Neural cell (in vitro differentiated cells): ENCODE measurements around the gene HNRNPA2B1. TPM values are rescaled to one million over a fixed set of nuclear protein-coding genes. Genes with fewer than 3 reads are reported as not detected.

Experiments
- H2AFZ ChIP-seq: fragments of 200-600, 300-800 bp; sonication (generic), shearing (Covaris generic); 2 replicates; pipeline ENCODE4 v1.6.0; 2014; ENCODE audit warnings: low read depth, mild to moderate bottlenecking, antibody characterized with exemption, low read length, moderate library complexity
- H3F3A ChIP-seq: fragments of 200-600 bp; shearing (Covaris generic); 2 replicates; pipeline ENCODE4 v1.6.1; 2016; ENCODE audit warnings: mild to moderate bottlenecking, moderate library complexity, mixed read lengths, antibody characterized with exemption, low read length; ENCODE audit not compliant: insufficient read depth, poor library complexity, severe bottlenecking
- H3K27ac ChIP-seq: fragments of 200-600, 300-800 bp; sonication (generic), shearing (Covaris generic); 2 replicates; pipeline ENCODE4 v1.5.1; 2014; ENCODE audit warnings: mild to moderate bottlenecking, low read length, moderate library complexity
- H3K27me3 ChIP-seq: fragments of 300-800, 200-600 bp; sonication (generic), shearing (Covaris generic); 2 replicates; pipeline ENCODE4 v1.6.0; 2014; ENCODE audit warnings: mild to moderate bottlenecking, low read depth, low read length, moderate library complexity; ENCODE audit not compliant: insufficient read depth
- H3K36me3 ChIP-seq: fragments of 300-800, 200-600 bp; sonication (generic), shearing (Covaris generic); 2 replicates; pipeline ENCODE4 v1.5.1; 2014; ENCODE audit warnings: mild to moderate bottlenecking, antibody characterized with exemption, low read length, moderate library complexity; ENCODE audit not compliant: insufficient read depth
- H3K4me2 ChIP-seq: fragments of 300-800, 200-600 bp; sonication (generic), shearing (Covaris generic); 2 replicates; pipeline ENCODE4 v1.6.0; 2014; ENCODE audit warnings: mild to moderate bottlenecking, low read length
- H3K4me3 ChIP-seq: fragments of 300-800, 200-600 bp; sonication (generic), shearing (Covaris generic); 2 replicates; pipeline ENCODE4 v1.5.1; 2014; ENCODE audit warnings: mild to moderate bottlenecking, low read length, moderate library complexity
- H3K79me2 ChIP-seq: fragments of 200-600 bp; shearing (Covaris generic); replicated peaks from 2 replicates; pipeline ENCODE4 v1.6.0; 2014; ENCODE audit warnings: mild to moderate bottlenecking, low read length, moderate library complexity; ENCODE audit not compliant: insufficient read depth
- H3K9ac ChIP-seq: fragments of 300-800, 200-600 bp; sonication (generic), shearing (Covaris generic); 2 replicates; pipeline ENCODE4 v1.6.1; 2016; ENCODE audit warnings: mild to moderate bottlenecking, low read length, mixed read lengths
- H3K9me2 ChIP-seq: fragments of 200-600 bp; shearing (Covaris generic); 2 replicates; pipeline ENCODE4 v1.6.1; 2016; ENCODE audit warnings: mild to moderate bottlenecking, low read length, mixed read lengths; ENCODE audit not compliant: insufficient read depth
- H3K9me3 ChIP-seq: fragments of 200-600, 300-800 bp; sonication (generic), shearing (Covaris generic); 2 replicates; pipeline ENCODE4 v1.6.1; 2016; ENCODE audit warnings: mild to moderate bottlenecking, mixed run types, low read length, moderate library complexity, mixed read lengths
- H4K20me1 ChIP-seq: fragments of 200-600 bp; shearing (Covaris generic); 2 replicates; pipeline ENCODE4 v1.6.1; 2016; ENCODE audit warnings: mild to moderate bottlenecking, mixed run types; ENCODE audit not compliant: insufficient read depth
- CTCF ChIP-seq: fragments of 450-650 bp; IDR thresholded peaks from 2 replicates; pipeline ENCODE4 v1.5.1; 2014; ENCODE audit warnings: antibody characterized with exemption, mild to moderate bottlenecking, moderate library complexity; ENCODE audit not compliant: poor library complexity, severe bottlenecking
- EP300 ChIP-seq: fragments of 450-650 bp; conservative IDR thresholded peaks from 2 replicates; pipeline ENCODE4 v1.6.1; 2014; ENCODE audit warnings: antibody characterized with exemption, mild to moderate bottlenecking, moderate library complexity; ENCODE audit not compliant: poor library complexity, severe bottlenecking
- EZH2 ChIP-seq: fragments of 200-600, 300-800 bp; shearing (Covaris generic), sonication (generic); IDR thresholded peaks from 2 replicates; pipeline ENCODE4 v1.6.1; 2014; ENCODE audit warnings: antibody characterized with exemption, low read length, borderline replicate concordance, mild to moderate bottlenecking; ENCODE audit not compliant: insufficient read depth, poor library complexity, severe bottlenecking
- MXI1 ChIP-seq: fragments of 450-650 bp; conservative IDR thresholded peaks from 2 replicates; pipeline ENCODE4 v1.6.1; 2014; ENCODE audit warnings: antibody characterized with exemption, mild to moderate bottlenecking; ENCODE audit not compliant: poor library complexity, severe bottlenecking
- POLR2AphosphoS5 ChIP-seq: IDR thresholded peaks from 2 replicates; pipeline ENCODE4 v1.6.1; 2012
- RAD21 ChIP-seq: fragments of 450-650 bp; conservative IDR thresholded peaks from 2 replicates; pipeline ENCODE4 v1.6.1; 2014; ENCODE audit warnings: antibody characterized with exemption, mild to moderate bottlenecking, moderate library complexity
- REST ChIP-seq: IDR thresholded peaks from 2 replicates; pipeline ENCODE4 v1.6.1; 2012; ENCODE audit warnings: borderline replicate concordance
- SMC3 ChIP-seq: fragments of 450-650 bp; conservative IDR thresholded peaks from 2 replicates; pipeline ENCODE4 v1.6.1; 2014; ENCODE audit warnings: antibody characterized with exemption, mild to moderate bottlenecking, moderate library complexity; ENCODE audit not compliant: poor library complexity
- TAF1 ChIP-seq: IDR thresholded peaks from 2 replicates; pipeline ENCODE4 v1.6.1; 2012; ENCODE audit warnings: low read depth
- polyA plus RNA-seq: library from polyadenylated mRNA; depleted of rRNA; stranded (reverse); fragments of >200 nt; gene quantifications from 2 replicates; pipeline ENCODE4 v1.2.3, GENCODE V29; 2014

Gene HNRNPA2B1
- polyA plus RNA-seq, 1 donor from 2014 or later = 419 TPM

GRCh38 chr7:26233902-26234511 lies 33.5 kb upstream of the HNRNPA2B1 start:
- H3K9me2 ChIP-seq = no peaks in the 10 kb centered on the region
- H3K27ac ChIP-seq = no peak overlapping the region
- H3K9ac ChIP-seq = no peak overlapping the region
- H3K36me3 ChIP-seq = no peaks in the 10 kb centered on the region
- H3K27me3 ChIP-seq = no peaks in the 10 kb centered on the region
- H3K4me3 ChIP-seq = no peak overlapping the region
- no peak for TF ChIP-seq REST
- TF ChIP-seq SMC3 = no peak
- TF ChIP-seq POLR2AphosphoS5 = no peak
- no peak for TF ChIP-seq MXI1
- TF ChIP-seq TAF1 = no peak
- no peak for TF ChIP-seq CTCF
- no peaks in the 10 kb centered on the region for H3F3A ChIP-seq
- H4K20me1 ChIP-seq = no peaks in the 10 kb centered on the region
- no peaks in the 10 kb centered on the region for H3K79me2 ChIP-seq
- no peak overlapping the region for H2AFZ ChIP-seq
- no peak overlapping the region for H3K4me2 ChIP-seq
- no peaks in the 10 kb centered on the region for H3K9me3 ChIP-seq

GRCh38 chr7:26227987-26228386 lies 27.4 kb upstream of the HNRNPA2B1 start:
- H3K36me3 ChIP-seq = no peaks in the 10 kb centered on the region
- H3K9ac ChIP-seq = no peak overlapping the region
- H3K27me3 ChIP-seq = no peaks in the 10 kb centered on the region
- no peak for TF ChIP-seq SMC3
- no peak for TF ChIP-seq EP300
- TF ChIP-seq EZH2 = no peak
- no peak for TF ChIP-seq REST
- TF ChIP-seq POLR2AphosphoS5 = no peak
- no peak for TF ChIP-seq RAD21
- TF ChIP-seq TAF1 = no peak
- no peak for TF ChIP-seq MXI1
- H3K4me2 ChIP-seq = no peak overlapping the region
- no peaks in the 10 kb centered on the region for H3K9me2 ChIP-seq
- no peak overlapping the region for H2AFZ ChIP-seq
- no peak overlapping the region for H3K27ac ChIP-seq
- no peaks in the 10 kb centered on the region for H3K79me2 ChIP-seq
- no peaks in the 10 kb centered on the region for H3F3A ChIP-seq
- no peak overlapping the region for H3K4me3 ChIP-seq
- no peaks in the 10 kb centered on the region for H4K20me1 ChIP-seq
- no peaks in the 10 kb centered on the region for H3K9me3 ChIP-seq
